T-helper 9 cell (primary cell): ENCODE data around the gene ISG20L2.

Experiments
- DNase-seq: peaks from one replicate; pipeline ENCODE4 v3.0.0-alpha.2; 2020

ISG20L2 gene

DNA sequence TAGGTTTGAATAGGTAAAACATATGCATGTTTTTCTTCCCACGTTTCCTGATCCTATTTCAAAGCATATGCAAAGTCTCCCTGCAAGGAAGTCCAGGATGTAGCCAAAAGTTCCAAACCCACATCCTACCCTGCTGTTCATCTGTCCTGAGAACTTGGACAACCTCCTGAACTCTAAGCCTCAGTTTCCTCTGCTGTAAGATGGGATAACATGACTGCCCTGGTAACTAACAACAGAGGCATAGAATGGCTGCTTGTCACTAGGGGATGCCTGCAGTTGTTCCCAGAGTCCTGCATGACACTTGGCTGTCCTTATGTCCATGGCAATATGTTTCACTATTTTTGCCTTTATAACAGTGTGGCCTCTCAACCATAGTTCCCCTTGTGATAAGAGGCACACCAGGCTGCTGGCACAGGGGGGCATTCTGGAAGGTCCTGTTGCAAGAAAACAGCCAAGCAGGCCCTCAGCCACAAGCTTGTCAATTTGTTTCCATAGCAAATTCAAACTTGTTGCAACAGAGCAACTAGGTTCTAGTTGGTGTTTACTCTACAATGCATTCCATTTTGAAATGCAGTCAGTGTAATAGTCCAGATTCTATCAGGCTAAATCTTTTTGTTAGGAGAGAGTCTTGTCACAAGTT lies 24.4 kb upstream of the ISG20L2 start:
- DNase-seq: no peak

DNA sequence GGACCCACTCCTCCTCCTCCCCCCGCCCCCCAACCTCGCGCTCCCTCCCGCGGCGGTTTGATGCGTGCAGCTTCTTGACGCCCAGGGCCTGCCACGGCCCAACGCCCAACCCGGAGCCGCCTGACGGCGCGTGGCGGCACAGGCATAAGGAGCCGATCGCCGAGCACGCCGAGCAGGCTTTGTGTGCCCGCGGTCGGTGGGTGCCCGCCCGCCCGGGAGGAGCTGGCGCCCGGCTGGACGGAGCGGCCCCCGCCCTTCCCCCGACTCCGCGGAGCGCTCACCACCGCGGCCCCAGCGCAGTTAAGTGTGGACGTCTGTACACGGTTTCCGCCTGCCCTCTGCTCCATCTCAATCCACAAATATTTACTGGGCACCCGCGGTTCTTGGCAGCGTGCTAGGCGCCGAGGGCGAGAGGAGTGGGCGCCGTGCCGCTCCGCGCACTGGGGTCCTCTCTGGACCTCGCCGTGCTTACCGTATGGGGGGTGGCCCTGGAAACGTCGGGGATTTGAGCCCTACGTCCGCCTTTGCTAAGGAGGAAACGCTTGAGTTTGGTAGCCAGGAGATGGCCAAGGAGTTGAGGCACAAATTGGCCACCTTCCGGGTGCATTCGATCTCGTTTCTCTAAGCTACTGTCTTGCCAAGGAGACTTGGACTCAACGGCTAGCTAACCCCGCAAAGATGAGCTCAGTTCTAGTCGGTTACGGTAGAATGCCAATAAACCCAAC lies 23.4 kb upstream of the ISG20L2 start:
- DNase-seq: peak; percentile 96

GRCh38 chr1:156751451-156751756 lies 22.8 kb upstream of the ISG20L2 start, which contains the start of gene HDGF:
Gene HDGF, minus strand, starts transcription at chr1:156751675. Its CDS starts 246 bp downstream, at chr1:156751429.
- DNase-seq: no peak

DNA sequence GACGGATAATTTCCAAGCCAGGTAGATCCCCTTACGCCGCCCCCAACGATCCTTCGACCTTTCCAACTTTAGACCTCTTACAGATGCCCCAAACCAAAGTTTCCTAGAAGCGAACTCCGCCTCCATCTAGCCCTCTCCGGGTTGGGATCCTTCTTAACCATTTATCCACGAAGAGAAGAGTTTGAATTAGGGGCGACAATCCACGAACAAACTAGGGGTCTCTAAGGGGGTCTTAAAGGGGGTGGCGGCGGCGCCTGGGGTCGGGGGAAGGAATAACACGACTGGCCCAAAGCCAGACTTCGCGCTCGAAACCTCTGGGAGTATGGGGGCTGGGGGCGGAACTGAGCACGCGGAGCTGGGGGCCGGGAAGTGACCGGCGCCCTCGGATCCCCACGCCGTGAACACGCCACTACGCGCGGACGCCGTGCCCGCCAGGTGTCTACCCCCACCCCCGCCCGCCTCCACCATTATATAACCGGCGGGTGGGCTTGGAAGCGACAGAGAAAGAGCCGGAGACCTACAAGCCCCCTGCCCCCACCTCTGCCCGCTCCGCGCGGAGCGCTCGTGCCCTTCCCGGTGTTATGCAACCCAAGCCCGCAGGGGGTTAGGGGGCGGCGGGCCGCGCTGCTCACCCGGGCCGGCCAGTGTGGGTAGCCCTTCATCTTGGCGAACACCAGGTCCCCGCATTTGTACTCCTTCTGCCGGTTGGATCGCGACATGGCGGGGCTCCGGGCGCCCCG lies 22.3 kb upstream of the ISG20L2 start:
- DNase-seq: peak; percentile 29

GRCh38 chr1:156750191-156750672 lies 21.7 kb upstream of the ISG20L2 start:
- DNase-seq: no peak

DNA sequence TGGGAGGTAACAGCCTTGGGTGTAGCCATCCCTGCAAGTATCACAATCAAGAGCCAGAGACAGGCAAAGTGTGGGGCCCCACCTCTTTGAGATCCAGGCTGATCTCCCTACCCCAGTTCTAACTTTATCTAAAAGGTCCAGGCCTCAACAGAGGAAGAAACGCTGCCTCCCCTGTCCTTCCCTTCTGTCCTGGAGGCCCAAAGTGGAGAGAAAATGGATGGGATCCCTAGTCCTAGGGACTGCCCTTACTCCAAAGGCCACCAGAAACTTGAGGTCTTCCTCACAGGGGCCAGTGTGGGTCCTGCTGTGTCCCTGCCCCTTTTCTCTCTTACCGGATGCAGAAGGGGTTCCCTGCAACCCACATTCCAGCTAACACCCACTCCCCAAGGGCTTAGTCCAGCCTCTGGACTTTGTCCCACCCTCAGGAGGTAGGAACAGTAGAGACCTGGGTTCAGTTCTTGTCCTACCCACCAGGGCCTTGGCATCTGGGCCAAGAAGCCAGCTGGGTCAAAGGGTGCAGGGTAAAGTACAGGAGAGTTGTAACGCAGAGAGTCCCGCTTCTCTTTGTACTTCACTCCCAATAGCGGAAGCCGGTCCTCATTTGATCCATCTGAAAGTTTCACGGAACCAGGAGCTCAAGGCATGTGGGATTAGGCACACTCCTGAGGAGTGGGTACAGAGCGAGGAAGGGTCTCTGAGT lies 21.0 kb upstream of the ISG20L2 start:
- DNase-seq: no peak

DNA sequence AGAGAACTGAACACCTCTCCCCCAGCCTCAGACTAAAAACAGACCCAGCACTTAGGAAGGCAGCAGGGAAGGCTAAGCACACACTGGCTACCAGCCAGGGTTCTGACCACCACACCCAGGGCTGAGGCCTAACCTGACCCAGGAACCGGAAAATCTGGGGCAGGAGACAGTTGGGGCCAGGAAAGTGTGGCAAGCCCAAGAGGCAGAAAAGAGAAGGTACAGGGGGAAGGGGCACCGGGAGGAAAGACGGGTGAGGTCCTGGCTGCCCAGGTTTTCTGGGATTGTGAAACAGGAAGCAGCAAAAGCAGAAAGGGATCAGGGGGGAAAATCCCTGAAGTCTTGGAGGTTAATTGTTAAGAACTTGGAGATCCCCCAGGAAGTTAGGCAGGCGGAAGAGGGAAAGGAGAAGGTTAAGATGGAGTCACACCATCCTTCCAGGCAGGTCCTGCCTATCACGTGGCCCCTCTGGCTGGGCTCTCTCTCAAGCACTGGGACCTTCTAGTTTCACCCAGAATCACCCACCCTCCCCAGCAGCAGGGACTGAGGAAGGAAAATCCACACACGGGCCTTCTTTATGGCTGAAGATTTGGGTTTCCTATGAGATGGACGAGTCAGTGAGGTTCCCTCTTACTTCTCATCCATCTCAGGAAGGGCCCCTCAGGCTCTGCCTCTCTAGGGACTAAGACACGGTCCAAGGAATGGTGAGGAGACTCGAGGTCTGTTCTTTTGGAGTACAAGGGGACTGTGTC lies 20.3 kb upstream of the ISG20L2 start:
- DNase-seq: no peak

DNA sequence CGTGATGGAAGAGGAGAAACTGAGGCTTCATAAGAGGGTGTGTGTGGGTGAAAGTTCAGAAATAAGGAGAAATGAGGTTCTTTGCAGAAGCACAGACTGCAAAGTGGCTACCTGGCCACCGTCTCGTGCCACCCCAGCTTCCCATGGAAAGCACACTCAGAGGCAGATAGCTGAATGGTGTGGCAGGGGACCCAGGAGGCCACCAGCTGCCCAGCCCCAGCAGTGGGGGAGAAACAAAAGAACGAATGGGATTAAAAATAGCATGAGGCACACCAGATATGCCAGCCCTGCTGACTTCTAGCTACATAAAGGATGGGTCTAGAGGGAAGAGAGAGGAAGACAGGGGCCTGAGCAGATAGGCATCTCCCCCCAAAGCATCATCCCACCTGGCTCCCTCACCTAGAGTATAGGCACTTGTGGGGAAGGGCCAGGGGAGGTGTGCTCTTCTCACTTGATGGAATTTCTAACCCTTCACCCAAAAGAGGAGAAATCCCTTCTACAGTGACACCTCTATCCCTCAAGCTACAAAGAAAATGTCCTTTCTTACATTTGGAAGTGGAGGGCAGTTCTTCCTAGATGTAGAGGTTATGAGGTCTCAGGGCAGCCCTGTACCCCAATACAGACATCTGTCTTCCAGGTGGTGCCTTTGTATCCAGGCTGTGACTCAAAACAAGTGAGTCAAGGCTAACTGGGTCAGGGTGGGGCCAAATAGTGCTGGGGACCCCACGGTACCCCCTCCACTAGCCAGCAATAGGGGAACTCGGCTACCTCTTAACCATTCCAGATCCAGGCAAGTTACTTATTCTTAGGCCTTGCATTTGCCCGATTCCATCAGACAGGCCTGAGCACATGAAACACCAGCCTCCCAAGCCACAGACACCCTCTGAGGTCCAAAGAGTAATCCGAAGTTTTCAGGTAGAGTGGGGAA lies 19.4 kb upstream of the ISG20L2 start:
- no peak for DNase-seq

- DNase-seq: peak; percentile 57
Observed at GRCh38 chr1:156746728-156747631, 18.4 kb upstream of the ISG20L2 start.

GRCh38 chr1:156746406-156746727 lies 17.8 kb upstream of the ISG20L2 start:
- DNase-seq: no peak

DNA sequence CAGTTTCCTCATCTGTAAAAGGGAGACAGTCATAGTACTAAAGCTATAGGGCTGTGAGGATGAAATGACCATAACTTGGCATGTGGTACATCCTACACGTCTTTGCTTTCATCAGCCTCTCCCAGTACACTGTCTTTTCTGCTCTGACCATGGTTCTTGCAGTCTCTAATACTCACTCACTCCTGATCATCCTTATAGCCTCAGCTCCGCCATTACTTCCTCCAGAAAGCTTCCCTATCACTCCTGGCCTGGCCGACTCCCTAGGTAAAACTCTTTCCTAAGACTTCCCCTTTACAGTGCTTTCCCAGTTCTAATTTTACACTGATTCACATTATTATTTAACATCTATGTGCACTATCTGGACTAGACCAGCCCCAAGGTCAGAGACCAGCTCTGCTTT lies 17.3 kb upstream of the ISG20L2 start:
- no peak for DNase-seq

- no peak for DNase-seq
Observed at GRCh38 chr1:156744786-156745419, 16.3 kb upstream of the ISG20L2 start.

DNA sequence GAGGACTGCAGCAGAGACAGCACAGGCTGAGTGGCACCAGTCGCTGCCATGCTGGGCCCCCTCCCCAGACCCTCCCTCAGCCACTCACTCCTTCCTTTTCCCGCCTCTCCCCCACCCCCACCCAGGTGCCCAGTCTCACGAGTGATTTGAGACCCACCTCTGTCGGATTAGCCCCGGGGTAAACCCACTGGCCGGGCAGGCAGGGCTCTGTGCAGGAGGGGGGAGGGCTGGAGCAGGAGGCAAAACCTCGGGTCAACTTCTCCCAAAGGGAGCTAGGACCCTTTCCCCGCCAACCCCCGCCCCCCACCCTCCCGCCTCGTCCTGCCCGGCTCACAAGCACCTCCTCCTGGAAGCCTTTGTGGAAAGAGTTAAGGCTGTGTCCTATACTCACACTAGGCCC lies 15.8 kb upstream of the ISG20L2 start:
- DNase-seq: no peak

GRCh38 chr1:156743367-156744302 lies 15.1 kb upstream of the ISG20L2 start:
- DNase-seq: no peak

DNA sequence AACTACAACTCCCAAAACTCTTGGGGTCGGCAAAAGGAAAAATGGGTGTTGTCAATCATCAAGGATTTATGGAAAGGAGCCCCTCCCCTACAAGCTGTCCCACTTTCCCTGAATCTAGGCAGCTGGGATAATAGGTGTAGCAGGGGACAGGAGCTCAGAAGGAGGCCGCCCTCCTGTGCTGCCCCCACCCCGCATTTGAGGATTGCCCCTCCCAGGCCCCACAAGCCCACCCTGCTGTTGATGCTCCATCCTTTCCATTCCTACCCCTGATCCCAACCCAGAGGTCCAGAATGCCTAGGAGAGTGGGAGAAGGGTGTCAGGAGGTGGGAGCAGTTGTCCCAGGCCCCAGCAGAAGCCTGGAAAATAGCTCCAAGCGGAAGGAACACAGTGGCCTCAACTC lies 14.2 kb upstream of the ISG20L2 start:
- DNase-seq: no peak

DNA sequence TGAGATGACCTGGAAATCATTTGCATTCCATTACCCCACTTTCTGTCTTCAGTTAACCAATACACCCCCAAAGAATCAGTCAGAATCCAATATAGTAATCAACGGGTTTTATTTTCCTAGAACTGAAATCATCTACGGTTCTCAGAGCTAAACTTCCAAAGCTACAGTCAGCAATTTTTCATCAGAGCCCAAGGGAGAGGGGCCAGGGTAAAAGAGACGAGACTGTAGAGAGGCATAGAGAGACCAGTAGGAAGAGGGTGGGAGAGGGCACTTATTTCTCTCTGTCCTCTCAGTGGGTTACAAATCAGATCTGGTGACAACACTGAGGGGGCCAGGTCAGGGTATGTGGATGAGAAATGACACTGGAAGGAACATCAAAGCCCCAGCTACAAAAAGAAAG lies 13.5 kb upstream of the ISG20L2 start:
- no peak for DNase-seq

- DNase-seq: no peak
Observed at GRCh38 chr1:156741481-156741983, 13.0 kb upstream of the ISG20L2 start.

DNA sequence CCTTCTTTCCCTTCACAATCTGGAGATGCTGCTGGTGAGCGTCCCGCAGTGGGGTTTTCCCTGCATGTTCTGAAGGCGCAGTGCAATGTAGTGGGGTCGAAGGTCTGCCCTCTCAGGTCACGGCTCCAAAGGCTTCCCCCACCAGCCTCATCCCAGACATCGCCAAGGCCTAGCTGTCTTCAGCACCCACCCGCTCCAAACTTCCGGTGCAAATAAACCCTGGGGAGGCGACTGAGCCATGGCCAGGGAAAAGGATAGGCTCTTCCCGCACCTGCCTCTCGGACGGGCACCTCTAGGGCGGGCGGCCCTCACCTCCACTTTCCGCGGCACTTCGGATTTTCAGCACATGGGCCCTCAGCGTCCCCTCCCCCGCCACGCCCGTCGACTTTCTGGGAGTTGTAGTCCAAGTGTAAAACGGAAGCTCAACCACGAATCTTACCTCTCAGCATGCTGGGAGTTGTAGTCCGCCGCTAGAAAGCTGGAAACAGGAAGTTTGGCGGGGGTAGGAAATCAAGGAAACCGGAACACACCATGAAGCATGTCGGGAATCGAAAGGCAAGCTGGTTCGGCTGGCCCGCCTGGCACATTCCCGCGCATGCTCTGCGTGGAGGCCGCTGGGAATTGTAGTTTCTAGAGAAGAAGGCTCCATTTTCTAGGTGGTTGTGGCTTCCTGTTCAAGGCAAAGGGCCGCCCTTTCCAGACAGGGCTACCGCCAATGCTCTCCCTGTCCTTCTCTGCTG lies 12.3 kb upstream of the ISG20L2 start, which contains the start of gene MRPL24:
Gene MRPL24 (minus strand): TSS at position 348 of the 740 bp plus-strand sequence. CDS start 2,384 bp downstream, outside the sequence.
- peak; percentile 91 for DNase-seq
